WTC11 (cell line): ENCODE measurements around the gene ACTN1. TPM values are rescaled to one million over a fixed set of nuclear protein-coding genes. Genes with fewer than 3 reads are reported as not detected.

Experiments
- AFF4 ChIP-seq: sonication (generic); formaldehyde crosslinking; IDR thresholded peaks from 2 replicates; pipeline ENCODE4 v1.8.1; 2023; ENCODE audit warnings: mild to moderate bottlenecking, missing genetic modification reagents, borderline replicate concordance
- E2F1 ChIP-seq: sonication (generic); formaldehyde crosslinking; IDR thresholded peaks from 2 replicates; pipeline ENCODE4 v1.8.0; 2022; ENCODE audit warnings: mild to moderate bottlenecking, missing genetic modification reagents
- MLX ChIP-seq: sonication (generic); formaldehyde crosslinking; IDR thresholded peaks from 2 replicates; pipeline ENCODE4 v1.8.1; 2023; ENCODE audit warnings: mild to moderate bottlenecking, missing genetic modification reagents, moderate library complexity
- PREB ChIP-seq: sonication (generic); formaldehyde crosslinking; IDR thresholded peaks from 2 replicates; pipeline ENCODE4 v1.8.1; 2022; ENCODE audit warnings: mild to moderate bottlenecking, missing genetic modification reagents, moderate library complexity, borderline replicate concordance
- SMAD3 ChIP-seq: sonication (generic); formaldehyde crosslinking; IDR thresholded peaks from 2 replicates; pipeline ENCODE4 v1.8.0; 2022; ENCODE audit warnings: missing genetic modification reagents, mild to moderate bottlenecking, borderline replicate concordance
- STAT6 ChIP-seq: sonication (generic); formaldehyde crosslinking; conservative IDR thresholded peaks from 2 replicates; pipeline ENCODE4 v1.8.1; 2023; ENCODE audit warnings: mild to moderate bottlenecking, low read depth, missing genetic modification reagents, moderate library complexity
- TCF7 ChIP-seq: sonication (generic); formaldehyde crosslinking; IDR thresholded peaks from 2 replicates; pipeline ENCODE4 v1.8.0; 2022; ENCODE audit warnings: mild to moderate bottlenecking, low read depth, missing genetic modification reagents, moderate library complexity
- ZNF121 ChIP-seq: sonication (generic); formaldehyde crosslinking; IDR thresholded peaks from 2 replicates; pipeline ENCODE4 v1.8.0; 2023; ENCODE audit warnings: missing genetic modification reagents
- ZNF317 ChIP-seq: sonication (generic); formaldehyde crosslinking; IDR thresholded peaks from 2 replicates; pipeline ENCODE4 v1.8.1; 2023; ENCODE audit warnings: low read depth, mild to moderate bottlenecking, moderate library complexity, missing genetic modification reagents, borderline replicate concordance
- ZNF425 ChIP-seq: fragments of 250-450 bp; sonication (Bioruptor Pico); conservative IDR thresholded peaks from 2 replicates; pipeline ENCODE4 v1.9.0; 2021; ENCODE audit warnings: mild to moderate bottlenecking
- ZNF671 ChIP-seq: fragments of 250-450 bp; sonication (Bioruptor Pico); IDR thresholded peaks from 2 replicates; pipeline ENCODE4 v1.8.0; 2021; ENCODE audit warnings: mild to moderate bottlenecking
- ZSCAN18 ChIP-seq: fragments of 250-450 bp; sonication (Bioruptor Pico); IDR thresholded peaks from 2 replicates; pipeline ENCODE4 v2.1.2; 2022; ENCODE audit warnings: mild to moderate bottlenecking, moderate library complexity
- total RNA-seq: library from RNA; stranded (reverse); gene quantifications from 3 replicates; pipeline ENCODE4 v1.2.3, GENCODE V29; 2021

ACTN1 gene
- total RNA-seq, 1 experiment from 2014 or later, result 196 TPM

GRCh38 chr14:68891851-68892660 lies 87.0 kb downstream of the ACTN1 start (continued):
- TF ChIP-seq E2F1 (CRISPR knock-in tag), result no peak
- TF ChIP-seq TCF7 (CRISPR knock-in tag), result no peak
- TF ChIP-seq ZNF671 (CRISPR knock-in tag), result no peak
- TF ChIP-seq ZNF317 (CRISPR knock-in tag), result no peak
- no peak for TF ChIP-seq SMAD3 (CRISPR knock-in tag)
- no peak for TF ChIP-seq ZNF425 (CRISPR knock-in tag)
- no peak for TF ChIP-seq ZSCAN18
- TF ChIP-seq ZNF121 (CRISPR knock-in tag), result no peak
- TF ChIP-seq MLX, result no peak
- TF ChIP-seq PREB (CRISPR knock-in tag), result no peak
- no peak for TF ChIP-seq STAT6 (CRISPR knock-in tag)
- TF ChIP-seq AFF4 (CRISPR knock-in tag), result no peak
